ENCODE data around the gene CERKL. TPM values are rescaled to one million over a fixed set of nuclear protein-coding genes. Genes with fewer than 3 reads are reported as not detected.

Gene CERKL
- polyA plus RNA-seq, 3 donors, result 15.2 to 20.1 (median 15.7) TPM

DNA sequence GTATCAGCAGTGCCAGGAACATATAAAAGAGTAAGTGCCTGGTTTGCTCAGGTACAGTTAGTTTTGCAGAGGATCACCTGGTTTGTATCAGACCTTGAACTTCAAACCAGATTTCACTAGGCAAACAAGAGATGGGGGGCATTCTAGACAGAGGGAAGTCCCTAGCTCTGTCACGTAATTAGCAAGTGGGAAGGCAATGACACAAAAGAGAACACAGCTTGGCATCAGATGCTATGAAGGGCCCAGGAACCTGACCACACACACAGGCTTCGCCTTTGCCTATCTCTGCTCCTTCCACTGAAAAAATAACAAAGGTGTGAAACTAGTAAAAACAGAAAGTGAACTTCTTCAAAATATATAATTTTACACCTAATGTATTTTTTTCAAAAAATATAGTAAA, 62.6 kb downstream of the CERKL start:
- no peak for DNase-seq (ENCODE audit: extremely low read depth in 1 of 11, low read depth in 9 of 11, low spot score in 4 of 11)

DNA sequence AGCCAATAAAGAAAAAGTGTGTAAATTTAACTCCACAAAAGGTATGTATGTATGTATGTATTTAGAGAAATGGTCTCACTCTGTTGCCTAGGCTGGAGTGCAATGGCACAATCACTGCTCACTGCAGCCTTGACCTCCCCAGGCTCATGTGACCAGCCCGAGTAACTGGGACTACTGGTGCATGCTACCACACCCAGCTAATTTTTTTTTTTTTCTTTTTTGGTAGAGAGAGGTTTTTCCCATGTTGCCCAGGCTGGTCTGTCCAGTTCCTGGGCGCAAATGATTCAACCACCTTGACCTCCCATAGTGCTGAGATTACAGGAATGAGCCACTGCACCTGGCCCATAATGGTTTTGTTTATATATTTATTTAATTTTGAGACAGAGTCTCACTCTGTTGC, 67.1 kb downstream of the CERKL start:
- no peak for DNase-seq (ENCODE audit: extremely low read depth in 1 of 11, low read depth in 9 of 11, low spot score in 4 of 11)

DNA sequence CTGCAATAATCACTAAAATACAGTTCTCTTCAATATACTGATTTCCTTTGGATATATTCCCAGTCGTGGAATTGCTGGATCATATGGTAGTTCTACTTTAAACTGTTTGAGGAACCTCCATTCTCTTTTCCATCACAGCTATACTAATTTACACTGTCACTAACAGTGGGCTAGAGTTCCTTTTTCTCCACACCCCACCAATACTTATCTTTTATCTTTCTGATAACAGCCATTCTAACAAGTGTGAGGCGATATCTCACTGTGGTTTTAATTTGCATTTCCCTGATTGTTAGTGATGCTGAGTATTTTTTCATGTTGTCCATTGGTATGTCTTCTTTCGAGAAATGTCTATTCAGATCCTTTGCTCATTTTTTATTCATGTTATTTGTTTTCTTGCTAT, 68.4 kb downstream of the CERKL start:
- DNase-seq (ENCODE audit: extremely low read depth in 1 of 11, low read depth in 9 of 11, low spot score in 4 of 11), result no peak

DNA sequence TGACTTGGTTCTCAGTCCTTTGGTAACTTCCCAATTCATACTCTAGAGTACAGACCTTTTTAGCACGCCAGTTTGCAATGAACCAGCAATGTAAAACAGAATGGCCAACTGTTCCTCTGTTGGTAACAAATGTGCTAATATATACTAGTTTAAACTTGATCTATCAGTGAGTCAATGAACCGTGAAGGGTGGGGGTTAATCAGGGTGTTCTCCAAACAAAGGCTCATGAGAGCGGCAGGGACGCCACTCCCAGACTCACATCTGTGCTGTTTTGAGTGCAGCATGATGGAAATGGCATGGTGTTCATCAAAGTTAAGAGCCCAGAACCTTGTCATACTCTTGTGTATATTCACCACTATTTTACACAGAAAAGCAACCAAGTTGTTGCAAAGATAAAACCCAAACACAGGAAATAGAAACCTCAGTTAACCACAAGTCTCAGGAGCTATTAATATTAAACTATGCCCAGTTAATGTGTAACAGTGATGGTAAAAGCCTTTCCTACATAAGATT, 70.3 kb downstream of the CERKL start:
- peak; percentile 22 to 79 (median 53) for DNase-seq (ENCODE audit: extremely low read depth in 1 of 11, low read depth in 9 of 11, low spot score in 4 of 11)

DNA sequence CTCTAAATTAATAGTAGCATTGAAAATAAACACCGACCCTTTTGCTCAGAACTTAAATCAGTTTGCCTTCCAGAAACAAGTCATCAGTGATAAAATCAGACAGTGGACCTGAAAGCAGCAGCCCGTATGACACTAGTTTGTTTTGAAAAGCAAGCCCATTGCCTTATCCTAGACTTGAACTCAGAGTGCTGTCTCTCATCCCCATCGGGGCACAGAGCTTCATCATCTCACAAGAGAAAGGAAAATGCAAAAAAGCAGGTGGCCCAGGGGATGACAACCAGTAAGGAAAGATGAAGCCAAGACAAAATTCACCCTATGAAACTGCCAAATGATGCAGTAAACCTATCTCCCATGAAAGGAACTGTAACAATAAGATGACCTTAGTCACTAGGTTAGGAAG, 71.2 kb downstream of the CERKL start:
- no peak for DNase-seq (ENCODE audit: extremely low read depth in 1 of 11, low read depth in 9 of 11, low spot score in 4 of 11)

DNA sequence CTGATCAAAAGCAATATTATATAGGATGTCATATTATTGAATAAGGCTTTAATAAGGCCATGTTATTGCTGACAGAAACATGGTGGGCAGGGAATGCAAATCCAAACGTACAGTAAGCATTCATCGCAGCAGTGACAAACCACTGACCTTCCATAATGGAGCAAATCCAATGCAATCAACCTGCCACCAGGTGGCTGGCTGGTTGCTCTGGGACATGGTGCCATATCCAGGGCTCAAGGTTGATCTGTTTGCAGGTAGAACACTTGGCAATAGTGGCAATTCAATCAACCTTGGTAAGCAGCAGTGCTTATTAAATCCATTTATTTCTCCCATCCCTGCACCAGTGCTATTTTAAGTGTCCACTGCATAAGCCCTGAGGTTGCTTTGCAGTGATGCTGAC, 75.4 kb downstream of the CERKL start:
- no peak for DNase-seq (ENCODE audit: extremely low read depth in 1 of 11, low read depth in 9 of 11, low spot score in 4 of 11)

DNA sequence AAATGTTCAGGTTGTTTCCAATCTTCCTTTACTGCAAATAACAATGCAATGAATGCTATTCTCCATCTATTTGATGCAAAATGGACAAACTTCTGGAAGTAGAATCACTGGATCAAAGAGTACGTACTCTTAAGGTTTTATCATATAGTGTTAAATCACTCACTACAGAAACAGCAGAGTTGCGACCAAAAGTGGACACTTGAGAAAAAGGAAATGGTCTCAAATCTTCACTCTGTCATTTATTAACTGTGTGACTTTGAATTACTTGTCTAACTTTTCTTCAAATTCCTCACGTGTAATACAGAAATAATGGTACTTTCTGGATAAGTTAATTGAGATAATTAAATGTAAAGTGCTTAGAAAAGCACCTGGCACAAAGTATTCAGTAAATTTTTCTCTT, 78.1 kb downstream of the CERKL start:
- no peak for DNase-seq (ENCODE audit: extremely low read depth in 1 of 11, low read depth in 9 of 11, low spot score in 4 of 11)

DNA sequence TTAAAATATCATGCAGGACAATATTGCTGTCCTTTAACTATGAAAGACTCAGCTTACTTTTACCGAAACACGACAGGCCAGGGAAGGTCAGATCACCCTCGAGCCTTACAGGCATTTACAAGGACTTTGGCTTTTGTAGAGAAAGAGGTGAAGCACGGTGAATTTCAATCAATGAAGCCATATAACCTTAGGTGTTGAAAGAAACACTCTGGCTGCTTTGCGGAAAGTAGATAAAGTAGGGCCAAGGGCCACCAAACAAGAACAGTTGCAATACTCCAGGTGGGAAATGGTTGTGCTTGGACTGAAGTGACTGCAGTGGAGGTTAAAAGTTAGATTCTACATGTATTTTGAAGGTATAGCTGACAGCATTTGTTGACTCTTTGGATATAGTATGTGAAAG, 80.5 kb downstream of the CERKL start:
- no peak for DNase-seq (ENCODE audit: extremely low read depth in 1 of 11, low read depth in 9 of 11, low spot score in 4 of 11)

DNA sequence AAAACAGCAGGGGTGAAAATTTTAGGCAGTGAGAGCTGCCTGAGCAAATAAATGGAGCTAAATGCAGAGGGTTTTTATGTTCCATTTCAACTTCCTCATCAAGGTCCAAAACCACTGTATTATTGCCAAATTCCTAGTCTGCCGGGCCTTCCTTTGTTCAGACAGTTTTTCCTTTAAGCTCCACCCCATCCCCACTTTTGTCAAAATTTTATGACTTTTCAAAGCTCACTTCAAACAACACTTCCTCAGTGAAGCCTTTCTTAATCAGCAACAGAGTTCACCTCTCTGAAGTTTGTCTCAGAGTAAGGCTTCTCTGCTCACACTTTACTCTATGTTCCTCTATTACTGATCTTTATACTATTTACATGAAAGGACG, 81.3 kb downstream of the CERKL start:
- no peak for DNase-seq (ENCODE audit: extremely low read depth in 1 of 11, low read depth in 9 of 11, low spot score in 4 of 11)

DNA sequence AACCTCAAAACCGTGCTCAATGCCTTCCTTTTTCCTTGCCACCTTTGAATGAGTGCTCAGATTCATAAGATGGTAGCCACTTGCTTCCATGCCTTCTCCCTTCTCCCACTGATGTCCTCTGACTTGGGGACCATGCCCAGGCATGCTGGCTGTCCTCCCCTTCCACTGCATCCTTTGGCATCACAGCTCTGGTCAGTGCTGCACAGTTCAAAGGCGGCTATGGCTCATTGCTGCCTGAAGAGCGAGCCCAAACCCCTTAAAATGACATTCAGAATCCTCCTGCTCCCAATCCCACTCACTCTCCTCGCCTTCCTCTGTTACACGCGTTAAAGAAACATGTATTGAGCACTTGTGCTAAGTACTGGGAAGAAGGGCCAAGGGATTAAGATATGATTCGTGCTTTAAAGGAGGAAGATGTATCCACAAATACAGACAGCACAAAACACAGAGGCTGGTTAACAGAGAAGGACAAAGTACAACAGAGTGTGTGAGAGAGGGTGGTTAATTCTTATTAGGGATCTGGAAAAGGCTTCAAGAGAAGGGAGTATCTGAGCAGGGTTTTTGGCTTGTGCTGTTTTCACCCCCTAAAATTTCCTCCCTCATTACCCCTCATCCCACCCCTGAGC, 81.8 kb downstream of the CERKL start:
- DNase-seq (ENCODE audit: extremely low read depth in 1 of 11, low read depth in 9 of 11, low spot score in 4 of 11), result no peak

DNA sequence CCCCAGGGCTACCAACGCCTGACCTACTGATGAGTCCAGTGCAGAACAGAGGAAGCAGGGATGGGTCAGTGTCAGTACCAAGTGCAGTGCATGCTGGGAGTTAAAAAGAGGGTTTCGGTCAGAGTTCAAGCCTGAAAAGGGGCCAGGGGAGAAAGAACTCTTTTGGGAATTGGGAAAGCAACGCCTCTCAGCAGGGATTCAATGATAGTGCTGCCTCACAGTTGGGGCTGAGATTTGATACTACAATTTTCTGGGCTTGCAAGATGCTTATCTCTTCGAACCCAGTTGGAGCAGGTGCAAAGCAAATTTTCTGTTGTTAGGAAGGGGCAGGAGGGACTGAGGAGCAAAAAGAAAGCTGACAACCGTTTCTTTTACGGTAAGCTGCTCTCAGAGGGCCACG, 82.6 kb downstream of the CERKL start:
- DNase-seq (ENCODE audit: extremely low read depth in 1 of 11, low read depth in 9 of 11, low spot score in 4 of 11), result no peak

DNA sequence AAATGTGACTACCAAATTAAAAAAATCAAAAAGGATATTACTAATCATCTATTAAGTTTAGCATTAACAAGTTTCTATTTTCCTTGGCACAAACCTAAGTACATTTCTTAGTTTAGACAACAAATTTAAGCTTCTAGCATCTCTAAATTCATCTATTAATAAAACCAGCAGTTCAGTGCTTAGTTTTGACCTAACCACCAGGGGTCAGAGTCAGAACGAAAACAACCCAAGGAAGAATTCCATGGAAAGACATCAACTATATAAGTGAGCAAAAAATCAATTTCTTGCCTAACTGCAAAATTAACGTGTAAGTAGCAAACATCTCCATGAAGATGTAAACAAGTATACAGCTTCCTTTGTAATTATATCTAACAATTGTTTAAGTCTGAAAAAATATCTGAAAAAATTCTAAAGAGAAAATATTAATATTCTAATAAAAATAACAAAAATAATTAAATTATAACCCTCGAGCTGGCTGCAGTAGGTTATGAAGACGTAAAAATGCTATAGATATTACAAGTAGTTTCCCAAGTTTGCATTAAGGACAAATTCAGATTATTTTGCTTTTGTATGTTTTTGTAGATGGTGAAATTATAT, 83.7 kb downstream of the CERKL start:
- DNase-seq (ENCODE audit: extremely low read depth in 1 of 11, low read depth in 9 of 11, low spot score in 4 of 11), result no peak

DNA sequence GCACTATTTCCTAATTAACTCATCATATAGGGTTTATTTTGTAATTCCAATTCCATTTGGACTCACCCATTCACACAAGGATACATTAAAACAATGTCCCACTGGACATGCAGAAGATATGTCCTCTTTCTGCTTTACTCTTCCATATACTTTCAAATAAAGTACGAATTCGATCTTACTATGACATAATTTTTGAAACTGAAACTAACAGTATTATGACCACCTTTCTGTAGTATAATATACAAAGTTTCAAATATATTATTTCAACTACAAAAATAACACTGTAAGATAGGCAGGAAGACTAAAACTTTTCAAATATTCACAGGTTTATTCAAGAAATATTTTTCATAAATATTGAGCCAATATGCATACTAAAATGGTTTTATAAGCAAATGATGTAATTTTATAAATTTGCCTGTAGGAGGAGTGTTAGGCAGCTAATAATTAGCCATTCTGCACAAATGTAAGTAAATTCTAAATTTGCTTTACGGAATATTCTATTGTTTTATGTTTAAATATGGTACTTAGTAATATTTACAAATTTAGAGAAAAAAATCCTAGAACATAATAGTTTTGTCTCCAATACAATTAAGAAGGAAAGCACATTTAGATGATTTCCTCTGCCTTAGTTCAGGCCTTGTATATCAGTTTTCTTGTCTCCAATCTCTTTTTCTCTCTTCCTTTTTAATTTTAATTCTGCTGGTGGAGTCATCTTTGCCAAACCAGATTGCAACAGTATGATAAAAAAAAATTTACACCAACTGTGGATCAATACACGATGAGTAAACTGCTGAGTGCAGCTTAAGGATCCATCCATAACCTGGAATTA, 85.9 kb downstream of the CERKL start:
- DNase-seq (ENCODE audit: extremely low read depth in 1 of 11, low read depth in 9 of 11, low spot score in 4 of 11), result no peak

DNA sequence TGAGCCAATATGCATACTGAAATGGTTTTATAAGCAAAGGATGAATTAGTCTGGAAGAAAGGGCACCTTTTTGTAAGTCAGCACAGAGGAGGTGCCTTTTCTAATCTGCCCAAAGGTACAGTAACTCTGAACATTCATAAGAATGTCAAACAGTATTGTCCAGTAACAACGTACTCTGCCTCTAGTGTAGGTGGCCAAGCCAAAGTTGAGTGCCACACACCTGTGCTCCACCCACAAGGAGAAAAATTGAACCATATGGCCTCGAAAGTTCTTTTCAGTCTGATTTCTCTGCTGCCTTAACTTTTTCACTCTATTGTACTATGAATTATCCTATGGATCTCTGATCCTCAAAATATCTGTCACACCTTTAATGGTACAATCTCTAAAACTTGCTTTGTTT, 86.8 kb downstream of the CERKL start:
- no peak for DNase-seq (ENCODE audit: extremely low read depth in 1 of 11, low read depth in 9 of 11, low spot score in 4 of 11)

DNA sequence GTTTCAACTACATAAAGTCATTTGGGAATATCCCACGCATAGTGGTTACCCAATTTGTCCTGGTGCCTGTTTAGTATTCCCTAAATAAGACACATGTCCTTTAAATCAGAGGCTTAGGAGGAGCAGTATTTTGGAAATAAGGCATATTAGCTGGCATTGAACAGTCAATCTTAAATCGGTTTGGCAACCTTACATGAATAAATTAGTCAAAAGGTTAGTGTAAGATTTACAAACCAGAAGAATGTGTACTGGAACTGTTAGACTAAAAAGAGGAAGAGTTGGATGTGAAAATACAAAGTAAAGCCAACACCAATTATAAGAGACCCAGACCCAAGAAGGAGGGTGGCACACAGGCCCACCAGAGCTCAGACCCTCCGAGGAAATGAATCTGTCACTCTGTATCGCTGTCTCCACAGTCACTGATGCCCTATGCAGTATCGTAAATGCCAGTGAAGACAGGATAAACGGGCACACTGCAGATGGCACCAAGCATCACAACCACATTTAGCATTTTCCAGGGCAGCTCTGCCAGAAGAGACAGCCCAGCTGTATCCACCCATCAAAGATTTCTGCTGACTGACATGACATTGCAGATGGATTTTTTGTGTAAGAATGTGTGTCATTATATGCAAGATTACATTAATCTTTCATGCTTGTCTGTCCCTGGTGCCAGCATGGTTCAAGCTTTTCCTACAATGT, 90.4 kb downstream of the CERKL start:
- no peak for DNase-seq (ENCODE audit: extremely low read depth in 1 of 11, low read depth in 9 of 11, low spot score in 4 of 11)

DNA sequence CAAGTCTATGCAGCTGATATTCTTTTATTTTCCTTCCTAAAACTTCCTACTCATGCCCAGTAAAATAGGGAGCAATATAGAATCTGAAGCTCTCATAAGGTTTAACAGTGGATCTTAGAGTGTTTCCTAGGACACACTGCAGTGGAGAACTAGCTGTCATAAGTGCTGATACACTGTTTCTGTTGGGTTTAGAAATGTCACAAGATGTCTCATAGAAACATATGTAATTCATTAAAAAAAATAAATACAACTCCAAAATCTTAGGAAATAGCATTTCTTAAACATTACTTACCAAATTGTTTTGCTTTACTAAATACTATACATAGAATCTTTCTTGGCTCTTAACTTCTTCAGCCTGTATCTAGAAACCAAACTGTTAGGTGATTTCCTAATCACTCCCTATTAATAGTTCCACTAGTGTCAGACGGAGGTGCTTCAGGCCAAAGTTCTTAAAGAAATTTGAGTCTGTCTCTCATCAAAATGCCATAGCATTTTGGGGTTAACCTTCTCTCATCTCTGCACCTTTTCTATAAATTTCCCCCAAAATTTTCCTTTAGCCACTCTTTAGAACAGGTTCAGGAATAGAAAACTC, 93.7 kb downstream of the CERKL start:
- no peak for DNase-seq (ENCODE audit: extremely low read depth in 1 of 11, low read depth in 9 of 11, low spot score in 4 of 11)

DNA sequence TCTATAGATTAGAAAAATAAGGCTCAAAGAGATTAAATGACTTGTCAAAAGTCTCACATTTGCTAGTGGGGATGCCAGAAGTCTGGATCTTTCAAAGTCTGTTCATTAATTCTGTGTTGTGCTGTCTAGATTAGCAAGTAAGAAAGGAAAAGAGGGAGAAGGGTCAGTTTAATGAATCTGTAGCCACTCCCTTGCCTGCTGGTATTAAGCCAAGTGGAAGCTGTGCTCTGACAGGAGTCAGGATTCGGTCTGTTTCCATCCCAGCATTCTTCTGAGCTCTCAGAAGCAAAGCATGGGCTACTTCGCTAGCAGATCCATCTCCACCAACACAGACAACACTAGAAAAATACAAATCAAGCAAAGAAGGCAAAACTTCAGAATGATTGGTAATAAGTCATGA, 98.5 kb downstream of the CERKL start:
- no peak for DNase-seq (ENCODE audit: extremely low read depth in 1 of 11, low read depth in 9 of 11, low spot score in 4 of 11)

DNA sequence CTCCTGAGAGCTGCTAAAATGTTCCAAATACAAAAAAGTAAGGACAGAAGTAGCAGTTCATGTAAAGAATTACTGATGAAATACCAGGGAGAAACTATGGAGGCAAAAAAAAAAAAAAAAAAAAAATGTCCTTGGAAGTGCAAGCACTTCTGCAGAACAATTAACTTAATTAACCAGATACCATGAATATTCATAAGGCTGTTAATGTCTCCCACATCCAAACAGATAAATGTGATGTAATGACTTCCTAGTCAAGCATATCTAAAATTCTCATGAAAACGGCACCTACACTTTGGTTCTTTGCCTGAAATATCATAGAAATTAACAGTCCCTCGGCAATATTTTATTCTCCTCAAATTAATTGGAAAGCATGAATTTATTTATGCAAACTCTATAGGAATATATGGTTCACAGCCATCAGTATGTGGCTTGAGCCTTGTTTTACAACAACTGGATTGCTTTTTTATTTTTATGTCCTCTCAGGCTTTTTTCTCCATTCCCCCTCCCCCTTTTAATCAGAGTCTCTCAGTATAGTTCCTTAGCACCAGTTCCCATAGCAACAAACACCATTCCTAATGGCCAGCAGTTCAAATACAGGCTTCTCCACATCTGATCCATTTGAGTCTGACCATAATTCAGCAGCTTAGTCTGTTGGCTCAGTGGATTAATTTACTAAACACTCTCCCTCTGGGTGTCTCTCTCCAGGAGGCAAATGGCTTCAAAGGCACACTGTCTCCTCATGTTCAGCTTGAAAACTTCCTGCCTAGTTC, 102.7 kb downstream of the CERKL start:
- no peak for DNase-seq (ENCODE audit: extremely low read depth in 1 of 11, low read depth in 9 of 11, low spot score in 4 of 11)

DNA sequence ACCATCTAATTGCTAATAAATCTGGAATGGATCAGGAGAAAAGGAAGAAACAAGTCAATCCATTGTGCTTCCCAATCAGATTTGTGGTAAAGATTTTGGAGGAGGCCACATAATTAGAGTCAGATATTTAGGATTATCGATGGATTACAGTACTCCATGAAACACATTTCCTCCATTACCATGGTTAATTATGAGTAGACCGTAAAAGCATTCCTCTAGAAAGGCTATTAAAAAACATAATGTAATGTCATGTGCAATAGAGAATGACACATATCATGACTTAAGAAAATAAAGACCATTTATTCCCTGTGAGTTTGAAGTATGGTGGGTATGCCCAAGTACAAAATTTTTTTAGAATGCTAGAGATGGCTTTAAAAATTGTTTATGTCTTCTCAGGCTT, 103.7 kb downstream of the CERKL start:
- DNase-seq (ENCODE audit: extremely low read depth in 1 of 11, low read depth in 9 of 11, low spot score in 4 of 11), result no peak
